PC-3 (cell line): Measurements from ENCODE around the gene ZDHHC21. TPM values are rescaled to one million over a fixed set of nuclear protein-coding genes. Genes with fewer than 3 reads are reported as not detected.

ENCODE experiments used
- ATAC-seq: fragments of 200-7000 bp; cut with Tn5 transposase; 2 replicates; pipeline ENCODE4 v1.9.1; 2020; ENCODE audit warnings: mild to moderate bottlenecking, moderate library complexity
- BruUV-seq: library from RNA; stranded (reverse); fragments of 400-500 nt; replicated peaks from 2 replicates; lab custom pipeline; 2021; lab: Mats Ljungman, UMichigan
- CTCF ChIA-PET: fragments of 300-600 bp; sonication (Branson Sonifier 250); formaldehyde crosslinking; loops from one replicate; lab custom pipeline; 2022; ENCODE audit warnings: antibody characterized with exemption; lab: Charles Lee
- POLR2A ChIA-PET: fragments of 300-600 bp; sonication (Branson Sonifier 250); formaldehyde crosslinking; loops from one replicate; lab custom pipeline; 2022; ENCODE audit warnings: antibody characterized with exemption; ENCODE audit not compliant: unreplicated experiment; lab: Charles Lee
- DNase-seq: peaks from one replicate; pipeline ENCODE4 v3.0.0-alpha.2; 2015
- H2AFZ ChIP-seq: fragments of 300-600 bp; sonication (generic); 2 replicates; pipeline ENCODE4 v1.6.0; 2016; ENCODE audit warnings: antibody characterized with exemption, low read length
- H3F3A ChIP-seq: fragments of 300-600 bp; sonication (generic); one replicate; pipeline ENCODE4 v1.6.0; 2017; ENCODE audit warnings: antibody characterized with exemption, low read length, control low read depth, mild to moderate bottlenecking; ENCODE audit not compliant: unreplicated experiment
- H3K27ac ChIP-seq: fragments of 300-600 bp; sonication (generic); 2 replicates; pipeline ENCODE4 v1.5.1; 2016; ENCODE audit warnings: mild to moderate bottlenecking, low read length
- H3K27me3 ChIP-seq: fragments of 300-600 bp; sonication (generic); 2 replicates; pipeline ENCODE4 v1.6.1; 2016; ENCODE audit warnings: low read length, mixed read lengths
- H3K36me3 ChIP-seq: fragments of 300-600 bp; sonication (generic); 2 replicates; pipeline ENCODE4 v1.6.1; 2016; ENCODE audit warnings: low read depth, mixed run types, low read length, mixed read lengths
- H3K4me1 ChIP-seq: fragments of 300-600 bp; sonication (generic); 2 replicates; pipeline ENCODE4 v1.5.1; 2016; ENCODE audit warnings: low read length; ENCODE audit not compliant: insufficient read depth
- H3K4me2 ChIP-seq: fragments of 300-600 bp; sonication (generic); 2 replicates; pipeline ENCODE4 v1.6.0; 2016; ENCODE audit warnings: low read length
- H3K4me3 ChIP-seq: fragments of 300-600 bp; sonication (generic); 2 replicates; pipeline ENCODE4 v1.5.1; 2016; ENCODE audit warnings: mild to moderate bottlenecking, low read length, mixed read lengths
- H3K79me2 ChIP-seq: fragments of 300-600 bp; sonication (generic); 2 replicates; pipeline ENCODE4 v1.6.1; 2017; ENCODE audit warnings: low read length, mixed read lengths
- H3K9ac ChIP-seq: fragments of 300-600 bp; sonication (generic); 2 replicates; pipeline ENCODE4 v1.6.0; 2016; ENCODE audit warnings: mild to moderate bottlenecking, low read length
- H3K9me2 ChIP-seq: fragments of 300-600 bp; sonication (generic); replicated peaks from 2 replicates; pipeline ENCODE4 v1.6.1; 2016; ENCODE audit warnings: mixed run types, low read length, mixed read lengths
- H3K9me3 ChIP-seq: fragments of 300-600 bp; sonication (generic); 2 replicates; pipeline ENCODE4 v1.6.1; 2016; ENCODE audit warnings: low read length, mixed read lengths
- H4K20me1 ChIP-seq: fragments of 300-600 bp; sonication (generic); 2 replicates; pipeline ENCODE4 v1.6.1; 2016; ENCODE audit warnings: low read length, mixed read lengths
- EZH2 ChIP-seq: fragments of 300-600 bp; sonication (generic); IDR thresholded peaks from one replicate; pipeline ENCODE4 v1.6.1; 2017; ENCODE audit warnings: antibody characterized with exemption, mild to moderate bottlenecking, low read length; ENCODE audit not compliant: unreplicated experiment
- EZH2phosphoT487 ChIP-seq: fragments of 300-600 bp; sonication (generic); IDR thresholded peaks from 2 replicates; pipeline ENCODE4 v1.6.1; 2018; ENCODE audit warnings: mild to moderate bottlenecking, antibody characterized with exemption, low read length, borderline replicate concordance
- intact Hi-C: fragments of 100-400 bp; cut with micrococcal nuclease; formaldehyde crosslinking; loops from 2 replicates; pipeline ENCODE4 v1.9.0; 2023
- total RNA-seq: library from RNA; depleted of rRNA; stranded (reverse); fragments of >200 nt; gene quantifications from 2 replicates; pipeline ENCODE4 v1.2.3, GENCODE V29; 2014
- TF ChIP-seq, protein P1 (sequence below): fragments of 300-600 bp; sonication (generic); conservative IDR thresholded peaks from 2 replicates; pipeline ENCODE4 v1.5.1; 2017; ENCODE audit warnings: antibody characterized with exemption, low read depth, mild to moderate bottlenecking, low read length

The ZDHHC21 gene
- total RNA-seq, 1 experiment from 2014 or later: 6.2 TPM

DNA sequence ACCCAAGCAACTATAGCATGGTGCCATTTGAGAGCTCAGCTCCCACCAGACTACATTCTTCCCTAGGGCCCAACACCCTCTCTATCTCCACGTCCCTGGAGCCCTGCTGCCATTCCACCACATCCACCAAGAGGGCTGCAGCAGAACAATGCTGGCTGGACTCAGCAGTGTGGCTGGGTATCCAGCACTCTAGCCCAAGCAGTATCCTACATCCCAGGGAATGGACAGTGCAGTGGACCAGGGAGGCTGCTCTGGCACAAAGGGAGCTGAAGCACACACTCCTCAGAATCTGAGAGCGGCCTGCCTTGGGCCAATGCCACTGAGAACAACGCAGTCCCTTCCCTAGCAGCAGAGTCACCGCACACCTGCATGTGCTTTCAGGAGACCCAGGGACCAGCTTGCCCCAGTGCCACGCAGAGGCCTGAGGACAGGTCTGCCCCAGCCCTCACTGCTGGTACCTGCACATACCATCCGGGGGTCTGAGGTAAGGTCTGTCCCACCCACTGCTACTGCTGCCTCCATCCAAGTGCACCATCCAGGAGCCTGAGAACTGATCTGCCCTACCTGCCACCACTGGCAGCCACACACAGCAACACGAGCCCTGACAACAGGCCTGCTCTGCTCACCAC lies 95.9 kb downstream of the ZDHHC21 start:
- CTCF ChIA-PET: no interaction called here
- H3K27ac ChIP-seq: no peak overlapping the region

DNA sequence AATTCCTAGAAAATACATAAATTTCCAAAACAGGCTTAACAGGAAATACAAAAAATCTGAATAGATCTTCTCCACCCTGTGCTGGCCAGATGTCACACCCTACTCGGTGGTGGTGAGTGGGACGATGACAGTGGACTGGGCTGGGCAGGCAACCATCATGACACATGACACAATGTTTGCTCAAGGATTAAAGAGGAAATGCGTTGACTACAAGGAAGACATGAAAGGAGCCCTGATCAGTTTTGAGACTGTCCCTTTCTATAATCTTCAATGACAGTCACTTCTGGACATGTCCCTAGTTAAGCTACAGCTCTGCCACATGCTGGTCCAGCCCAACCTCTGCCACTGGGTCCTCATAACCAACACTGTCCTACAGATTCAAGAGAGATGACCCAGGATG lies 99.8 kb downstream of the ZDHHC21 start:
- Histone ChIP-seq H3K9ac (no peak overlapping the region), H3K79me2 (no peaks in the 10 kb centered on the region), H3K9me2 (no peaks in the 10 kb centered on the region), H3K9me3 (no peaks in the 10 kb centered on the region), H3K27me3 (no peaks in the 10 kb centered on the region), H3K27ac (peak overlapping the region; percentile 54), H3K4me3 (no peak overlapping the region), H4K20me1 (no peaks in the 10 kb centered on the region), H3K36me3 (no peaks in the 10 kb centered on the region), H3F3A (no peaks in the 10 kb centered on the region), H2AFZ (no peak overlapping the region), H3K4me1 (peaks cover 12% of the 10 kb centered on the region), H3K4me2 (peak overlapping the region; percentile 38)
- CTCF ChIA-PET: no interaction called here
- peak; percentile 98 for ATAC-seq
- DNase-seq: peak; percentile 80
- TF ChIP-seq EZH2 (no peak), EZH2phosphoT487 (no peak)
- TF ChIP-seq, protein P1, sequence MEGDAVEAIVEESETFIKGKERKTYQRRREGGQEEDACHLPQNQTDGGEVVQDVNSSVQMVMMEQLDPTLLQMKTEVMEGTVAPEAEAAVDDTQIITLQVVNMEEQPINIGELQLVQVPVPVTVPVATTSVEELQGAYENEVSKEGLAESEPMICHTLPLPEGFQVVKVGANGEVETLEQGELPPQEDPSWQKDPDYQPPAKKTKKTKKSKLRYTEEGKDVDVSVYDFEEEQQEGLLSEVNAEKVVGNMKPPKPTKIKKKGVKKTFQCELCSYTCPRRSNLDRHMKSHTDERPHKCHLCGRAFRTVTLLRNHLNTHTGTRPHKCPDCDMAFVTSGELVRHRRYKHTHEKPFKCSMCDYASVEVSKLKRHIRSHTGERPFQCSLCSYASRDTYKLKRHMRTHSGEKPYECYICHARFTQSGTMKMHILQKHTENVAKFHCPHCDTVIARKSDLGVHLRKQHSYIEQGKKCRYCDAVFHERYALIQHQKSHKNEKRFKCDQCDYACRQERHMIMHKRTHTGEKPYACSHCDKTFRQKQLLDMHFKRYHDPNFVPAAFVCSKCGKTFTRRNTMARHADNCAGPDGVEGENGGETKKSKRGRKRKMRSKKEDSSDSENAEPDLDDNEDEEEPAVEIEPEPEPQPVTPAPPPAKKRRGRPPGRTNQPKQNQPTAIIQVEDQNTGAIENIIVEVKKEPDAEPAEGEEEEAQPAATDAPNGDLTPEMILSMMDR: no peak
- BruUV-seq: no TSS peak
- POLR2A ChIA-PET: no interaction called here
- intact Hi-C loops: no loop called here

More for the DNA sequence above, 95.9 kb downstream of the ZDHHC21 start:
- DNase-seq (no peak), ATAC-seq (no peak)
- TF ChIP-seq EZH2: no peak
- TF ChIP-seq, protein P1: no peak
- TF ChIP-seq EZH2phosphoT487: no peak
- intact Hi-C loops: no loop called here
- Histone ChIP-seq H4K20me1 (no peaks in the 10 kb centered on the region), H3K9ac (no peak overlapping the region), H3K4me2 (no peak overlapping the region), H2AFZ (no peak overlapping the region), H3K4me1 (peaks cover 12% of the 10 kb centered on the region), H3K9me3 (no peaks in the 10 kb centered on the region), H3K27me3 (no peaks in the 10 kb centered on the region), H3K9me2 (no peaks in the 10 kb centered on the region), H3F3A (no peaks in the 10 kb centered on the region), H3K79me2 (no peaks in the 10 kb centered on the region), H3K36me3 (no peaks in the 10 kb centered on the region), H3K4me3 (no peak overlapping the region)
- POLR2A ChIA-PET: no interaction called here
- BruUV-seq: no TSS peak

DNA sequence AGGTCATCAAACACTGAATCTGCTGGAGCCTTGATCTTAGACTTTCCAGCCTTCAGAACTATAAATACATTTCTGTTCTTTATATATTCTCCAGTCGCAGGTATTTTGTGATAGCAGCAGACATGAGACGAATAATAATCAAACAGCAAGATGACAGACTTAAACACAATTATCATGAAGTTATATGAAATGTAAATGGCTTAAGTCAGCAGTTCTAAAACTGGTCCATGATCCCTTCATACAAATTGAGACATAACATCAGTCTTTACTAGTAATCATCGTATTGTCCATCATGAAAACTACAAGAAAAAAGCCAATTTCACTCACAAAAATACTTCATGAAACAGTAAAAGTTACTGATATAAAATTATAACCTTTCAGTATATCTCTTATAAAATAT lies 101.8 kb downstream of the ZDHHC21 start:
- no TSS peak for BruUV-seq
- CTCF ChIA-PET: no interaction called here

More for the DNA sequence above, 101.8 kb downstream of the ZDHHC21 start:
- Histone ChIP-seq H3K9me2 (no peaks in the 10 kb centered on the region), H4K20me1 (no peaks in the 10 kb centered on the region), H3K27ac (no peak overlapping the region), H3K4me3 (no peak overlapping the region), H3F3A (no peaks in the 10 kb centered on the region), H3K4me1 (peaks cover 12% of the 10 kb centered on the region), H3K9ac (no peak overlapping the region), H3K36me3 (no peaks in the 10 kb centered on the region), H2AFZ (no peak overlapping the region), H3K27me3 (no peaks in the 10 kb centered on the region), H3K4me2 (no peak overlapping the region), H3K79me2 (no peaks in the 10 kb centered on the region), H3K9me3 (no peaks in the 10 kb centered on the region)
- DNase-seq (no peak), ATAC-seq (no peak)
- intact Hi-C loops: no loop called here
- POLR2A ChIA-PET: no interaction called here
- TF ChIP-seq, protein P1: no peak
- TF ChIP-seq EZH2phosphoT487 (no peak), EZH2 (no peak)
